GM19468 (cell line): ENCODE results near the gene CD180.
"Not testable (repeated sequence)": the region's sequence is repeated elsewhere in the genome, so short reads cannot be mapped to it uniquely, and the experiment has no call there.

ENCODE experiments used
- ATAC-seq: cut with Tn5 transposase; IDR thresholded peaks from one replicate; pipeline ENCODE4 v1.9.1; 2021; ENCODE audit warnings: mild to moderate bottlenecking, moderate library complexity, moderate number of reproducible peaks; ENCODE audit not compliant: unreplicated experiment; ENCODE audit errors: extremely low read depth

Gene CD180

DNA sequence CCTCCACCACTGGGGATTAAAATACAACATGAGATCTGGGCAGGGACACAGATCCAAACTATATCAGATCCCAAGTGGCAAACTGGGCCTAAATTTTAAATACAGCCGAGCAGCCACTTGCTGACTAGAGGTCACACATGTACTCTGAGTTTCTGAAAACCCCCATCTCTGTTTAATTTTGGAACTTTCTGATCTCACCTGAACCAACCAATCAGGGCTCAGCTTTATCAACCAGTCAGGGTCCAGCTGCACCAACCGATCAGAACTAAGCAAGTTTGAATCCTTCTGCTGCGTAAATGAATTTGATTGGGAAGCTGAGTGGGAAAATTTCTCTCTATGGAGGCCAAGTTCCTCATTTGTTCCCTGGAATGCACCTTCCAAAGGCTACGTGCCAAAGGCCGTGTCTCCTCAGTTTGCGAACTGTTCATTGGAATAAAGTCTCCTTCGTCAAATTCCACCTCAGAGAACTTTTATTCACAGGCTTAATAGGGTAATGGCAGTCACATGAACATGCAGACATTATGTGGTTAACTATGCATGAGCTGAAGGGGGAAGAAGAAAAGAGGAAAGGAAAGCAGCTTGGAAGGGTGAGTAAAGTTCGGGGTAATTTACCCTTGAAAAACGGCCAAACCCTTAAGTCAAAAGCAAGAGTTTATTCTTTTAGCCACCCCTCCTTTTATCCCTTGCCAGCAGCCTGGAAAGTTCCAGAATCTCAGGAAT is 3.7 kb downstream of the CD180 start:
- no peak for ATAC-seq

DNA sequence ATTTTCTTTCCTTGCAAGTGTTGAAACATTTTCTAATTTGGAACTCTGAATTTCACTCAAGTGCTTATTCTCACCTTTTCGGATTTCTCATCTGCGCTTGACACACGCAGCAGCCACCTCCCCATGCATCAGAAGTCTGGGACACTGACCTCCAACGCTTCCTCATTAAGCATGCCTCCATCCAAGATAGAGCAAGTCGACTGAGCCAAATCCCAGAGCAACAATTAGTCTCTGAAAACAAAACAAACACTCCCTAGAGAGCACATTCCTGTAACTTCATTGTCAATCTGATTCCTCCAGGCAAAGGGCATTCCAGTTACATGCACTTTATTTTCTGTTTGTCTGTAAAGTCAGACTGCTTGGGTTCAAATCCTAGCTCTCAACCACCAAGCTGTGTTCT is 5.7 kb downstream of the CD180 start:
- ATAC-seq, result no peak

DNA sequence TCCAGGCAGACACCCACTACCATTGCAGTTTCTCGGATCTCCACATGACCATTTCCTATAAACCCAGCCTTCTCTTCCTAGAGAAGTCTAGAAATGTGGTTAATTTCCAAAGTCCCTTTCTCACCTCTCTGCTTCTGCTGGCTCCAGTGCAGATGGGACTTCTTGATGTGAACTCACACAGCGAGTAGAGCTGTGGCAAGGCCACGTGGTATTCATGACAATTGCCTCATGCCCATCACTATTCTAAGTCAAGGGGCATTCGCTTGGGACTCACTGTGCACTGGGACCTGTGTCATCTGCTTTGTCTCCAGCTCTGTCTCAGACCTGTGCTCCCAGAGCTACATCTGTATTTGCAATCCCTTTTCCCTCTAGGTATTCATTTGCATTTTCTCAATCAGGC is 6.2 kb downstream of the CD180 start:
- no peak for ATAC-seq

DNA sequence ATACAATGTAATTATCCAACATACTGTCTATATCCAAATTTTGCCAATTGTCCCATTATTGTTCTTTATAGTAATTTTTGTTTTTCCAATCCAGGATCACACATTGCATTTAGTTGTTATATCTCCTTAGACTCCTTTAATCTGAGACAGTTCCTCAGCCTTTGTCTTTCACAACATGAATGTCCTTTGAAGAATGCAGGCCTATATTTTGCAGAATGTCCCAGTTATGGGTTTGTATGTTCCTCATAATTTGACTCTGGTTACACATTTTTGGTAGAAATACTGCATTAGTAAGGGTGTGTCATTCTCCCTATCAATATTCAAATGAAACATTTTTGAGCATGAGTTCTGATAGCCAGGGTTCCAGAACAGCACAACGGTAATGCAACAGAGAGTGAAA is 6.7 kb downstream of the CD180 start:
- ATAC-seq, result no peak

DNA sequence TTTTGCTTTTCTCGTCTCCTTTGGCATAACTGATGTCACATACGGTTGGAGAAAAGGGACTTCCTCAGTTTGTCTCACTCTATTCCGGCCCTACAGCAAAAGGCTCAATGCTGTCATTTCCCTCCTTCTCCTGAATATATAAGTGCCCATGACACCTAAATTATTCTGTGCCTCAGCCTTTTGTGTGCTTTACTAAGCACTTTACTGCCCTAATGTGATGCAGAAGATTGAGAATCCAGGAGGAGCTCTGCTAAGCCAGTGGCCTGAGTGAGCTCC is 7.6 kb downstream of the CD180 start:
- no peak for ATAC-seq

DNA sequence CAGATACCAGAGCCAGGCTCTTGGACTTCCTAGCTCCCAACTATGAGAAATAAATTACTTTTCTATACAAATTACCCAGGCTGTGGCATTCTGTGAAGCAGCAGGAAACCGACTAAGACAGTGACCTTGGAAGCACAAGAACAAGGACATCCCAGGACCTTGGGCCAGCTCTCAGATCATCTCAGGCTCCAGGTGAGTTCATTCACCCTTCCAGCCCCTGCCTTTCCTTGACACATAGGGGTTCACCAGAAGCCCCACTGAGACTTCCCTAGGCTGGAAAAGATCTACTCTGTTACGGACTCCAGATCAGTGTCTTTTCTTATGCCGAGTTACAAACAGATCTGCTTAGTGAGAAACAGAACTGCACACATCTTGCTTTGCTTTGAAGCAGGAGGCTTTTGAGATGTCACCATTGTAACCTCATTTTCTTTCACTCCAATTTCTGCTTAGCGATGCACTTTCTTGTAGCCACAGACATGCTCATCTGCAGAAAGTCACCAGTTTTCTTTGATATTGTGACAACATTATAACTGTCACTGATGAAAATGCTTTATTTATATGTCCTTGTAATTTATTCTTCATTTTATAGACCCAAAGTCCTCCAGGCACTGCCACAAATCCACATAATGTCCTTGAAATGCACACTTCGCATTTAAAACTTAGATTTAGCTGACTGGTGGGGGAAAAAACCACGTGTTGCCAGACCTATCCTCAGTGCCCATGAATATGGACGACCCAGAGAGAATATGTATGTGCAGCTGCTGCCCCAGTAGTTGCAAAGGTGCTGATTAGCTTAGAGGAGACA is 8.1 kb downstream of the CD180 start:
- ATAC-seq, result no peak

DNA sequence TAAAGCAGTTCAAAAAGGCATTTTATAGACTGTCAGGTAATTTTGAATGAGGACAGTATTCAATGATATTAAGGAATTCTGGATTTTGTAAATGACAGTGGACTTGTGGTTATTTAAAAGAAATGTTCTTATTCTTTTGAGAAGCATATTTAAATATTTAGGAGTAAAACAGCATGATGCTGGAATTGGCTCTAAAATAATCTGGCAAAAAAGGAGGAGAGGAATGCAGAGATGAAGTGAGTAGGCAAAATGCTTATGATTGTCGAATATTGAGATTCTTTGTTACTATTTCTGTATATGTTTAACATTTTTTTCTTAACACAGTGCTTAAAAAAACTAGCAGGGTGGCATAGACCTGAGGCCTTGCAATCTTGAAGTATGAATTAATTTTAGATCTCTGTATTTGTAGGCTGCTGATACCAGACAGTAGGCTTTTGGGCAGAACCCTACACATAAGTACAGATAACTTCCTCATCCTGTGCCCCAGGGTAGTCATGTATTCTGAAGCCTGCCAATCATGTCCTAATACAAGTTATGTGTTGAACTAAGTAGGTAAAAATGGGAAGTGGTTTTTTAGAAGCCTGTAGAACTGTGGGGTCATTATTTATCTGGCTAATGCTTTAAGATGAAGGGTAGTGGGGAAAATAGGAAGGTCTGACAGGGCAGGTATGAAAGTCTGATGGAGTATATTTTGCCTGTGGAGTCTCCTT is 9.4 kb downstream of the CD180 start:
- peak; percentile 56 for ATAC-seq

DNA sequence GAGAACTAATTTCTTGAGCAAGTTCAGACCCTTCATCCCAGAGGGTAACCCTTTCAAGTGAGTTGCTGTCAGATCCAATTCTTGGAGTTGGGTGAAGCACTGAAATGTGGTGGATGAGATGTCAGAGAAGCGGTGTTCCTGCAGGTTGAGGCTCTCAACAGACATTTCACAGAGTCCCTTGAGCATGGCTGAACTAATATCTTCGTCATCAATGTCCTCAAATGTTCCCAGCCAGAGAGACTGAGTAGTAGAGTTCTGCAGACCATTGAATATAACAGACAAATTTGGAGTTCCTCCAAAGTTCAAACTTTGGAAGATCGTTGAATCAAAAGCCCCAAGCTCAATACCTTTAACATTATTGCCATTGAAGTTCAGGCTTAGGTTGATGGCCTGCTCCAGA is 12.7 kb downstream of the CD180 start:
- ATAC-seq, result no peak

DNA sequence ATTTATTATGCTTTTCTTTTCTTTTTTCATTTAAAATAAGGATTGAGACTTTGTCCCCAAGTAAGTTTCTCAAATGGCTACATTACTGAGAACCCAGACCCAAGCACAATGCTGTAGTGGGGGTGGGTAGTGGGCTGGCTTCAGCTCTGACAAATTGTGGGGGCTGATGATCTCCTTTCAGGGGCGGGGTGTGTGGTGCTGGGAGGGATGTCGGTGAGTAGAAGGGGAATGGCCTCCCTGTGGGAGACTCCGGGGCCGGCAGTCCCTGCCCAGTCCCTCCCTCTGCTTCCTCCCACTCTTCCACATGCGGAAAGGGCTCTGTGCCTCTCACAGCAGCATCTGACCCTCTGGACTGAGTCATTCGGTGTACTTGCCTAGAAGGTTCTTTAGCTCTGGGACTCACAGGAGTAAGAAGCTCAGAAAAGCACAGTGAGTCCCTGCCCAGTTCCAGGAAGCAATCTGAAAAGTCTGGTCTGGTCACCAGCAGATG is 14.3 kb downstream of the CD180 start:
- ATAC-seq, result no peak

DNA sequence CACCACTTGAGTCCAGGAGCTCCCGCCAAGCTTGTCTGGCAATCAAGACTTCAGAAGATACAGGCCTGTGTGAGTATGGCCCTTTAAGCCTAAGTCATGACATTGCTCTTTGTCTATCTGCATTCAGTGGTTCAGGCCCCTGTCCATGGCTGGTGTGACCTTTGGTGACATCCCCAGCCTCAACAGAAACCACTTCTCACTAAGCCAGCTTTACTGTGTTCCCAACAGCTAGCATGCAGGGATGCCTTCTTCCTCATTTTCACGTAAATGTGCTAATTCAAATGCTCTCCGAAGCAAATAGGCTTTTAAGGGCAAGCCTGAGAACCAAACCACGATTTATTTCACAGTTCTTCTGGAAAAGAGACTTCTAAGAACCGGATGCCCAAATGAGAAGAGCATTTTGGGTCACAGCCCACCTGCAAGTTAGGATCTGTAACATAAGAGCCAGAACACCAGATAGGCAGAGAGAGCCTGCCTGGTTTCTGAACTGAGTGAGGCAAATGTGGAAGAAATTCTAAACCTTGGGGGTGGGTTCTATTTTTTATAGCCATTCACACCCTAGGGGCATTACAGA is 14.9 kb downstream of the CD180 start:
- ATAC-seq, result no peak

DNA sequence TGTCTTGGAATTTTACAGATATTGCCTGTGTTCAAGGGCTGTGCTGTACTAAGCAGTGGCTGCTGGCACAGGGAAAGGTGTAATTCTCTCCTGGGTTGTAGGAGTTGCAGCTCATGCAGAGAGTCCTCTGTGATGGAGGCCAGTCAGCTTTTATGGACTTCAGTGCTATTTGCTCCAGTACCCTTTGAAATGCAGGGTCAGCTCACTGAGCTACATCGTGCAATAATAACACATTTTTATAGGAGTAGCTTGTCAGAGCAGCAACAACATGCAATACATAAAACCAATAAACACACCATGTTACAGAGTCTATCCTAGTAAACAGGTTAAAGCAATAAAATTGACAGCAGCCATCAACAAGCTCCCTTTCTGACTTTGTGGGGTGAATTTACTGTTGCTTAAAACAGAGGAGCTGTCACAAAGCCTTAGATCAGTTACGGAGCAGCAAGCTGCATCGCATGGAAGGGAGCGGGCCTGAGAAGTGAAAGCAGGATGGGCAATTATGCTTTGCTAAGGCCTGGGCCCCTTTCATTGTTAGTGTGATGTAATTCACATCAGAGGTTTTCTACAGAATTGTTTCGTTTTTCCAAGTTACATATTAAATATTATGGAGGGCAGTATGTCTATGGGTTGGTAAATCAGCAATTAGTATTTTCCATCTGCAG is 16.8 kb downstream of the CD180 start:
- no peak for ATAC-seq

DNA sequence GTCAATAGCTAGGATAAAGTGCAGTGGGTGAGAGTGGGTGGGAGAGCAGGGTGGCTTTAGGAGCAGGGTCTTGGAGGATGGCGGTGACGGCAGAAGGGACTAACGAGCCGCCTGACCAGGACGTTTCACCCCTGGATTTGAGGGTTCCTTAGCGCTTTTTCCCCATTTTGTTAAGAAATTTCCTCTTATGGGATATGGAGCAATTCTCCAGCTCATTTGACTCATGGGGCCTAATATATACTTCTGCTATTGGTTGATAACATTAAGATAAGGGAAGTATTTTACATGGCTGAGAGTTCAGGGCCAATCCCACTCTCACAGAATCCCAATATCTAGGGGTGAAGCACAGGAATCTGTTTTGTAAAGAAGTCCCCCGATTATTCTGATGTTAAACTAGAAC is 17.6 kb downstream of the CD180 start:
- ATAC-seq, result no peak

DNA sequence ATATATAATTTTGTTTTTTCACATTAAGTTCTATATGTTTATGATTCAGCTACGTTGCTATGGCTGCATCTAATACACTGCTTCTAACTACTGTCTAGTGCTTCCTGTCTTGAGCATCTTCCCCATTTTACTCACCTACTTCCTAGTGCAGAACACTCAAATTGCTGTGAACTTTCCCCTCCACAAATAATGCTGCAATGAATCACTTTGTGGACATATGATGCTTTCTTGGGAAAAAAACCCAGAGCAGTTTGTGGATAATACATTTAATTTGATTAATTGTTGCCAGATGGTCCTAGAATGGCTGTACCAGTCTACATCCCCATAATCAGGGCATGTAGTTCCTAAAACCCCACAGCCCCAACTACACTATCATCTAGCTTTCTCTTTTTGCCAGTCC is 18.5 kb downstream of the CD180 start:
- no peak for ATAC-seq

DNA sequence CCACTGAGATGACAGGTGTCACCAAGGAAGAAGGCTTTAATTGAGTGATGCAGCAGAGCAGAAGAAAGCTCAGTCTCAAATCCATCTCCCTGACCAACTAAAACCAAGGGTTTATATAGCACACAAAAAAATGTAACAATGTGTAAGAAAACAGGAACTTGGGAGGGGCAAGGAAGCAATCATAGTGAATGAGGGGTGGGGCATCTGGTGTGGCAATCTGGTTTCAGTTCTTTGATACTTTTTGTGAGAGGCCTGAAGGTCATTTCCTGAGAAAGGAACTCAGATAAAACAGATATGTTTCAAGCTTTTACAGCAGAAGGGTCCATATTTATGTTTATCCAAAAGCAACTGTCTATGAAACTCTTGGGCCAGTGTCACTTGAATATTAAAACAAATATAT is 19.7 kb downstream of the CD180 start:
- ATAC-seq, result no peak

DNA sequence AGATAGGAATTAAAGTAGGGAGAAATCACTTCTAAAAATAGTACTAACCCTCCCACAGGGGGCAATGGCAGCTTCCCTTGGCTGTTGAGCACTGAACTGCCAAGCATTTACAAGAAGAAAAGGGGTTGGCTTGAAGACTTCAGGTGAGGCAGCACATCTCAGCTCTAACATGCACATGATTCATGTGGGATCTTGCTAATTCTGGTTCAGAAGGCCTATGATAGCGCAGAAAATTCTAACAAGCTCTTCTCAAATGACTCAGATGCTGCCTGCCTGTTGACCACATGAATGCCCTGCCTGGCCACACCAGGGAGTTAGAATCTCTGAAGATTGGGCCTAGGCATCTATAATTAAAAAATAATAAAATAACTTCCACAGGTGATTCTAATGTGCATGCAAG is 22.6 kb downstream of the CD180 start:
- no peak for ATAC-seq

DNA sequence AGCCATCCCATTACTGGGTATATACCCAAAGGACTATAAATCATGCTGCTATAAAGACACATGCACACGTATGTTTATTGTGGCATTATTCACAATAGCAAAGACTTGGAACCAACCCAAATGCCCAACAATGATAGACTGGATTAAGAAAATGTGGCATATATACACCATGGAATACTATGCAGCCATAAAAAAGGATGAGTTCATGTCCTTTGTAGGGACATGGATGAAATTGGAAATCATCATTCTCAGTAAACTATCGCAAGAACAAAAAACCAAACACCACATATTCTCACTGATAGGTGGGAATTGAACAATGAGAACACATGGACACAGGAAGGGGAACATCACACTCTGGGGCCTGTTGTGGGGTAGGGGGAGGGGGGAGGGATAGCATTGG is 23.2 kb downstream of the CD180 start:
- not testable (repeated sequence) for ATAC-seq

DNA sequence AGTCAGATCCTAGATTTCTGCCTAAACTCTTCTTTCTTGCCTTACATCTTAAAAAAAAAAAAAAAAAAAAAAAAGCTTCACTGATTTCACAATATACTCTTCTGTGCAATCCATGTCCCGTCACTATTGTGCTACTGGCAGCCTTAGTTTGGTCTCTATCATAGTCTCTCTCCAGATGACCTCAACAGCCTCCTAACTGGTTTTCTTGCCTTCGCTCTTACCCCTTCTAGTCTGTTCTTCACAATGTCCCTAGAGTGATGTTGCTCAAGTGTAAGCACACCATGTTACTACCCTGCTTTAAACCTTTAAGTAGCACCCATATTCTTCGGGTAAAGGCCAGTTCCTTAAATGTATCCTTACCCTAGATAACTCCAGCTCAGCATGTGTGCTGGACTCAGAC is 25.8 kb downstream of the CD180 start:
- no peak for ATAC-seq

DNA sequence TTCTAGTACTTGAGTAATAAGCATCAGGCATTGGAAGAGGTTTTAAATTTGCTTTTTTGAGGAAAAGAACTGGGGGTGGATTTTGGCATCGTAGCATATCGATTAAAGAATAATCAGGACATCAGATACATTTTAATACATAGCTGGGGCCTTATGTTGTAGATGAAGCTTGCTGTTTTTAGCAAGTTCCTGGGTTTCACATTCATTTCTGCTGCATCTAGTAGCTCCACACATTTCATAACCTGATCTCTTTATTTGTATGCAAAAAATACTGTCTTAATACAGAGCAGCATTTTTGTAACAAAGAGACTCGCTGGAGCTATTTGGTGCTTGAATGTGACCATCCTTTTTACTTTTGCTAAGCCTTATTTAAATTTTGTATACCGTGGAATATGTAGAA is 28.5 kb downstream of the CD180 start:
- ATAC-seq, result no peak

DNA sequence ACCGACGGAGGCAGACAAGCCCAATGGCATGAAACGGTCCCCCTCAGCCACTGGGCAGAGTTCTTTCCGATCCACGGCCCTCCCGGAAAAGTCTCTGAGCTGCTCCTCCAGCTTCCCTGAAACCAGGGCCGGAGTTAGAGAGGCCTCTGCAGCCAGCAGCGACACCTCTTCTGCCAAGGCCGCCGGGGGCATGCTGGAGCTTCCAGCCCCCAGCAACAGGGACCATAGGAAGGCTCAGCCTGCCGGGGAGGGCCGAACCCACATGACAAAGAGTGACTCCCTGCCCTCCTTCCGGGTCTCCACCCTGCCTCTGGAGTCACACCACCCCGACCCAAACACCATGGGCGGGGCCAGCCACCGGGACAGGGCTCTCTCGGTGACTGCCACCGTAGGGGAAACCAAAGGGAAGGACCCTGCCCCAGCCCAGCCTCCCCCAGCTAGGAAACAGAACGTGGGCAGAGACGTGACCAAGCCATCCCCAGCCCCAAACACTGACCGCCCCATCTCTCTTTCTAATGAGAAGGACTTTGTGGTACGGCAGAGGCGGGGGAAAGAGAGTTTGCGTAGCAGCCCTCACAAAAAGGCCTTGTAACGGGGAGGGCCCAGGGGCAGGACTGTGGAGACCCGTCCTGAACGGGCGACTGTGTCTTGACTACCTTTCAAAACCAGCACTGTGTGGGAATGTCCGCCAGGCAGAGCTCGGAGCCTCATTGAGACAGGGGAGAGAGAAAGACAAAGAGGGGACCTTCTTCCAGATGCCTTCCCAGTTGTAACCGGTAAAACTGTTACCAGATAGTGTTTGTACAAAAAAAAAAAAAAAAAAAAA is 29.9 kb downstream of the CD180 start:
- ATAC-seq, result peak; percentile 15
